GM12878 (cell line): ENCODE measurements around the gene MYL11. TPM values are rescaled to one million over a fixed set of nuclear protein-coding genes. Genes with fewer than 3 reads are reported as not detected.
A peak's percentile ranks its signal among the peaks of the same experiment; 100 is the strongest.

Source experiments
- ASH2L ChIP-seq: fragments of 300-600, 200-600 bp; sonication (generic); IDR thresholded peaks from 2 replicates; pipeline ENCODE4 v1.6.1; 2017; ENCODE audit warnings: low read depth, mild to moderate bottlenecking, borderline replicate concordance
- BHLHE40 ChIP-seq, 2 experiments: fragments of 450-650 bp in 1 of 2; IDR thresholded peaks; 2 replicates each; pipeline ENCODE4 v1.6.1; 2011 to 2017; ENCODE audit warnings: low read depth in 2 of 2, borderline replicate concordance in 1 of 2, improper control_type of control experiment in 1 of 2, low read length in 1 of 2, mild to moderate bottlenecking in 1 of 2
- BMI1 ChIP-seq: fragments of 450-650 bp; IDR thresholded peaks from 2 replicates; pipeline ENCODE4 v1.6.1; 2016; ENCODE audit warnings: mild to moderate bottlenecking, moderate library complexity, borderline replicate concordance
- CHD1 ChIP-seq: IDR thresholded peaks from 2 replicates; pipeline ENCODE4 v1.6.1; 2012; ENCODE audit warnings: low read depth, low read length, improper control_type of control experiment
- CHD4 ChIP-seq: fragments of 200-600 bp; sonication (generic); IDR thresholded peaks from 2 replicates; pipeline ENCODE4 v1.6.1; 2016; ENCODE audit warnings: mild to moderate bottlenecking
- CUX1 ChIP-seq: IDR thresholded peaks from 2 replicates; pipeline ENCODE4 v1.6.1; 2012; ENCODE audit warnings: improper control_type of control experiment, low read depth, low read length; ENCODE audit not compliant: insufficient replicate concordance
- E2F4 ChIP-seq: IDR thresholded peaks from 2 replicates; pipeline ENCODE4 v1.6.1; 2012; ENCODE audit warnings: low read depth, low read length, improper control_type of control experiment
- GATAD2B ChIP-seq: fragments of 450-650 bp; conservative IDR thresholded peaks from 2 replicates; pipeline ENCODE4 v1.6.1; 2017; ENCODE audit warnings: low read depth, mild to moderate bottlenecking, moderate library complexity
- HDGF ChIP-seq: fragments of 450-650 bp; IDR thresholded peaks from 2 replicates; pipeline ENCODE4 v1.6.1; 2016; ENCODE audit warnings: antibody characterized with exemption
- IKZF1 ChIP-seq: fragments of 450-650 bp; conservative IDR thresholded peaks from 2 replicates; pipeline ENCODE4 v1.6.1; 2017; ENCODE audit warnings: antibody characterized with exemption, mild to moderate bottlenecking
- KLF5 ChIP-seq: fragments of 450-650 bp; IDR thresholded peaks from 2 replicates; pipeline ENCODE4 v1.6.1; 2014; ENCODE audit warnings: mild to moderate bottlenecking; ENCODE audit not compliant: partially characterized antibody
- MEF2B ChIP-seq: fragments of 450-650 bp; IDR thresholded peaks from 2 replicates; pipeline ENCODE4 v1.6.1; 2018; ENCODE audit warnings: mild to moderate bottlenecking, moderate library complexity; ENCODE audit not compliant: partially characterized antibody, poor library complexity, severe bottlenecking
- NFIC ChIP-seq: IDR thresholded peaks from 2 replicates; pipeline ENCODE4 v1.6.1; 2012; ENCODE audit warnings: low read depth, mild to moderate bottlenecking, inconsistent platforms, low read length, moderate library complexity
- NR2F1 ChIP-seq: fragments of 450-650 bp; conservative IDR thresholded peaks from 2 replicates; pipeline ENCODE4 v1.6.1; 2017; ENCODE audit warnings: mild to moderate bottlenecking
- NRF1 ChIP-seq: conservative IDR thresholded peaks from 2 replicates; pipeline ENCODE4 v1.6.1; 2011; ENCODE audit warnings: mild to moderate bottlenecking, low read depth, low read length, improper control_type of control experiment
- PAX5 ChIP-seq: IDR thresholded peaks from 2 replicates; pipeline ENCODE4 v1.6.1; 2011; ENCODE audit warnings: low read depth, low read length, borderline replicate concordance
- RB1 ChIP-seq: fragments of 450-650 bp; formaldehyde crosslinking; IDR thresholded peaks from 2 replicates; pipeline ENCODE4 v1.6.1; 2017; ENCODE audit warnings: mild to moderate bottlenecking, borderline replicate concordance
- SMAD5 ChIP-seq: IDR thresholded peaks from 2 replicates; pipeline ENCODE4 v1.6.1; 2016; ENCODE audit warnings: antibody characterized with exemption, low read depth
- TAF1 ChIP-seq: IDR thresholded peaks from 2 replicates; pipeline ENCODE4 v1.6.1; 2011; ENCODE audit warnings: mild to moderate bottlenecking, low read depth, low read length, borderline replicate concordance
- TARDBP ChIP-seq: IDR thresholded peaks from 2 replicates; pipeline ENCODE4 v1.6.1; 2016; ENCODE audit warnings: borderline replicate concordance
- TCF12 ChIP-seq: IDR thresholded peaks from 2 replicates; pipeline ENCODE4 v1.6.1; 2011; ENCODE audit warnings: low read depth, mild to moderate bottlenecking, low read length
- TCF3 ChIP-seq: IDR thresholded peaks from 2 replicates; pipeline ENCODE4 v1.6.1; 2012; ENCODE audit warnings: low read depth, mild to moderate bottlenecking, low read length, borderline replicate concordance; ENCODE audit not compliant: insufficient read depth
- USF1 ChIP-seq: IDR thresholded peaks from 2 replicates; pipeline ENCODE4 v1.6.1; 2011; ENCODE audit warnings: borderline replicate concordance, low read depth, mild to moderate bottlenecking, moderate library complexity, mixed read lengths, low read length; ENCODE audit not compliant: insufficient read depth; ENCODE audit errors: extremely low read length
- ZBED1 ChIP-seq: IDR thresholded peaks from 2 replicates; pipeline ENCODE4 v1.6.1; 2016; ENCODE audit warnings: borderline replicate concordance
- ZNF384 ChIP-seq: IDR thresholded peaks from 2 replicates; pipeline ENCODE4 v1.6.1; 2012; ENCODE audit warnings: low read depth, mild to moderate bottlenecking, low read length, improper control_type of control experiment, borderline replicate concordance
- ZNF622 ChIP-seq: fragments of 450-650 bp; IDR thresholded peaks from 2 replicates; pipeline ENCODE4 v1.6.1; 2017; ENCODE audit warnings: mild to moderate bottlenecking, inconsistent platforms
- polyA plus RNA-seq, 11 experiments: library from polyadenylated mRNA; depleted of rRNA in 4 of 11; unstranded in 6 of 11; stranded (reverse) in 5 of 11; fragments of >200 nt; fragmentation: Nextera tagmentation in 4 of 11; fragmentation: Illumina TruSeq in 1 of 11; extraction: Ambion mirVana in 4 of 11; extraction: Trizol in 1 of 11; gene quantifications; 1 replicate in 1 of 11; 2 replicates in 10 of 11; pipeline versions ENCODE4 v1.2.1 to v1.2.3, GENCODE V29; 2011 to 2016; ENCODE audit warnings: inconsistent platforms in 2 of 11, missing spikeins in 2 of 11, low read depth in 1 of 11
- total RNA-seq, 4 experiments: library from RNA; depleted of rRNA in 3 of 4; stranded (reverse); fragments of >200 nt in 3 of 4; fragmentation: Illumina TruSeq in 1 of 4; extraction: Trizol in 1 of 4; gene quantifications; 2 replicates each; pipeline versions ENCODE4 v1.2.1 to v1.2.3, GENCODE V29; 2013 to 2021

The MYL11 gene
- total and polyA plus RNA-seq, 10 of the 15 experiments (the other 5 are each of a cell fraction or from before 2014, with no cell fraction given), result 0.19 to 1.2 (median 0.61) TPM; not detected in 5

GRCh38 chr16:30377812-30378235 lies 3.2 kb downstream of the MYL11 start (continued):
- TF ChIP-seq CUX1 (no peak), TARDBP (no peak), MEF2B (no peak), IKZF1 (peak; percentile 55), HDGF (no peak), GATAD2B (no peak; the same call in none of the 2 replicates), BHLHE40 (IDR thresholded peaks at IDR 0.05; ENCODE audit: borderline replicate concordance in 1 of 2, low read depth in 2 of 2, low read length in 1 of 2) (0 out of 4 replicates have a peak, but pooled peaks of 1 of the 2 experiments have one; percentile 5), BMI1 (no peak), ZNF384 (no peak), CHD1 (no peak), E2F4 (no peak), NFIC (no peak), ZBED1 (no peak), PAX5 (no peak), KLF5 (no peak), RB1 (peak; percentile 53; the same call in 1 of the 2 replicates), SMAD5 (peak; percentile 21; the same call in 1 of the 2 replicates), ZNF622 (no peak), TCF12 (no peak), NRF1 (no peak), TAF1 (no peak), NR2F1 (no peak), TCF3 (no peak), USF1 (no peak), CHD4 (no peak), ASH2L (0 out of 2 replicates have a peak, but pooled peaks have one; percentile 74)
